ENCODE results near the gene RPL12. TPM values are rescaled to one million over a fixed set of nuclear protein-coding genes. Genes with fewer than 3 reads are reported as not detected.
A peak's percentile ranks its signal among the peaks of the same experiment; 100 is the strongest.

RPL12 gene
- total and polyA plus RNA-seq, 2 of the 13 experiments (the other 11 are each of a cell fraction or from before 2014, with no cell fraction given): 1,551 to 2,590 TPM

GRCh38 chr9:127423934-127424675, 27.1 kb downstream of the RPL12 start, which contains the start of gene ZNF79 (continued):
- TF ChIP-seq HNF1B (CRISPR knock-in tag; IDR thresholded peaks at IDR 0.05): peak; percentile 70
- TF ChIP-seq ARID5B (CRISPR knock-in tag; IDR thresholded peaks at IDR 0.05): 0 out of 2 replicates have a peak, but pooled peaks have one; percentile 5
- TF ChIP-seq PLRG1 (conservative IDR thresholded peaks at IDR 0.05): no peak
- TF ChIP-seq ZNF878 (CRISPR knock-in tag; IDR thresholded peaks at IDR 0.05): 0 out of 2 replicates have a peak, but pooled peaks have one; percentile 21
- peak; percentile 48 for TF ChIP-seq SP4 (CRISPR knock-in tag; IDR thresholded peaks at IDR 0.05)
- peak; percentile 94 for TF ChIP-seq KMT2A (CRISPR knock-in tag; IDR thresholded peaks at IDR 0.05)
- TF ChIP-seq GATAD1 (CRISPR knock-in tag; IDR thresholded peaks at IDR 0.05): peak; percentile 98
- TF ChIP-seq ZNF773 (CRISPR knock-in tag; IDR thresholded peaks at IDR 0.05; ENCODE audit: borderline replicate concordance): no peak
- no peak for TF ChIP-seq KLF11 (CRISPR knock-in tag; IDR thresholded peaks at IDR 0.05)
- no peak for TF ChIP-seq KDM6A (CRISPR knock-in tag; IDR thresholded peaks at IDR 0.05; ENCODE audit: low read depth)
- no peak for TF ChIP-seq ZNF720 (CRISPR knock-in tag; IDR thresholded peaks at IDR 0.05)
- TF ChIP-seq AHDC1 (CRISPR knock-in tag; IDR thresholded peaks at IDR 0.05; ENCODE audit: borderline replicate concordance): peak; percentile 9; the same call in 1 of the 2 replicates
- no peak for TF ChIP-seq NR2F6 (IDR thresholded peaks at IDR 0.05)
- TF ChIP-seq NR2F6 (CRISPR knock-in tag; IDR thresholded peaks at IDR 0.05): 0 out of 2 replicates have a peak, but pooled peaks have one; percentile 11
- 0 out of 2 replicates have a peak, but pooled peaks have one; percentile 6 for TF ChIP-seq GZF1 (CRISPR knock-in tag; IDR thresholded peaks at IDR 0.05)
- TF ChIP-seq SRF (IDR thresholded peaks at IDR 0.05; ENCODE audit: low read depth, low read length): 0 out of 2 replicates have a peak, but pooled peaks have one; percentile 31
- peak; percentile 31; the same call in 1 of the 2 replicates for TF ChIP-seq TFDP1 (CRISPR knock-in tag; IDR thresholded peaks at IDR 0.05; ENCODE audit: borderline replicate concordance)
- TF ChIP-seq U2AF2 (IDR thresholded peaks at IDR 0.05; ENCODE audit: low read depth, low read length): 0 out of 2 replicates have a peak, but pooled peaks have one; percentile 44

Data from HepG2 (cell line).